Peyer's patch (tissue), 4 donors: ENCODE measurements around the gene GPD1L. TPM values are rescaled to one million over a fixed set of nuclear protein-coding genes. Genes with fewer than 3 reads are reported as not detected.

Source experiments
- DNase-seq, 3 donors: peaks; one replicate each; pipeline ENCODE4 v3.0.0-alpha.2; 2017 to 2019
- H3K27ac ChIP-seq, 4 donors: fragments of 200-600 bp; sonication (generic); one replicate each; pipeline ENCODE4 v1.5.1; 2016 to 2019
- H3K27me3 ChIP-seq, 2 donors: fragments of 200-600 bp; sonication (generic); one replicate each; pipeline ENCODE4 v1.5.1; 2019
- H3K36me3 ChIP-seq, 3 donors: fragments of 200-600 bp; sonication (generic); one replicate each; pipeline ENCODE4 v1.5.1; 2016 to 2019
- H3K4me1 ChIP-seq, 4 donors: fragments of 200-600 bp; sonication (generic); one replicate each; pipeline ENCODE4 v1.5.1; 2016 to 2019
- H3K4me3 ChIP-seq, 4 donors: fragments of 200-600 bp; sonication (generic); 1 replicate in 3 of 4; 2 replicates in 1 of 4; pipeline ENCODE4 v1.5.1; 2016 to 2019; ENCODE audit warnings: mild to moderate bottlenecking in 1 of 4
- H3K9me3 ChIP-seq, 4 donors: fragments of 200-600 bp; sonication (generic); one replicate each; pipeline ENCODE4 v1.5.1; 2016 to 2019; ENCODE audit warnings: mild to moderate bottlenecking in 1 of 4
- POLR2A ChIP-seq, 2 donors: fragments of 450-650 bp; IDR thresholded peaks; one replicate each; pipeline ENCODE4 v1.5.1; 2017; ENCODE audit warnings: antibody characterized with exemption in 2 of 2, mild to moderate bottlenecking in 2 of 2, moderate library complexity in 2 of 2
- total RNA-seq, 4 donors: library from RNA; depleted of rRNA; stranded (reverse); fragments of >200 nt; gene quantifications; one replicate each; pipeline ENCODE4 v1.1.0, GENCODE V29; 2016
- TF ChIP-seq, protein P1 (sequence below), 6 experiments: fragments of 450-650 bp in 4 of 6; fragments of 200-600 bp in 2 of 6; sonication (generic) in 1 of 6; IDR thresholded peaks; one replicate each; pipeline ENCODE4 v1.5.1; 2017 to 2019; ENCODE audit warnings: antibody characterized with exemption in 6 of 6, mild to moderate bottlenecking in 3 of 6, moderate library complexity in 1 of 6

GPD1L gene
- total RNA-seq, 4 donors from 2014 or later, result 54.6 to 157 (median 80.6) TPM

DNA sequence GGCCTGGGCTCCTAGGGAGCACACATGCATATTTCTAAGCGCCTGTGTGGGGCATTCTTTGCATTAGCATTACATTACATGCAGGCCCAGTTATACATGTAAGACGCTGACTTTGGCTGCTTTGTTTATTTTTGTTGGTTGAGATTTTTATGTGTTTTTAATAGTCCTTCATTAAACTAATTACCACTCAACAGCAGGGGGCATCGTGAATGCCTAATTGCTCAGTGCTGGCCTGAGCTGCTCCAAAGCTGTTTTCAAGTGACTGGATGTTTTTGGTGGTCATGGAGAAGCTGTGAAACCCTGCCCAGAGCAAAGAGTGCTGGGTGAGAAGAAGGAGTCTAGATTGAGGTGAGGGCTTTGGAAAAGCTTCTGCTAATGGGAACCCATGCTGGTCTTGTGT is 41.5 kb downstream of the GPD1L start:
- H3K9me3 ChIP-seq, result no peaks in the 10 kb centered on the region
- no peak overlapping the region for H3K27ac ChIP-seq
- H3K4me3 ChIP-seq, result no peak overlapping the region
- H3K36me3 ChIP-seq, result peaks cover 0 to 70% (median 0%) of the 10 kb centered on the region in 3 donors
- DNase-seq, result no peak
- no peaks in the 10 kb centered on the region for H3K27me3 ChIP-seq
- TF ChIP-seq, protein P1, sequence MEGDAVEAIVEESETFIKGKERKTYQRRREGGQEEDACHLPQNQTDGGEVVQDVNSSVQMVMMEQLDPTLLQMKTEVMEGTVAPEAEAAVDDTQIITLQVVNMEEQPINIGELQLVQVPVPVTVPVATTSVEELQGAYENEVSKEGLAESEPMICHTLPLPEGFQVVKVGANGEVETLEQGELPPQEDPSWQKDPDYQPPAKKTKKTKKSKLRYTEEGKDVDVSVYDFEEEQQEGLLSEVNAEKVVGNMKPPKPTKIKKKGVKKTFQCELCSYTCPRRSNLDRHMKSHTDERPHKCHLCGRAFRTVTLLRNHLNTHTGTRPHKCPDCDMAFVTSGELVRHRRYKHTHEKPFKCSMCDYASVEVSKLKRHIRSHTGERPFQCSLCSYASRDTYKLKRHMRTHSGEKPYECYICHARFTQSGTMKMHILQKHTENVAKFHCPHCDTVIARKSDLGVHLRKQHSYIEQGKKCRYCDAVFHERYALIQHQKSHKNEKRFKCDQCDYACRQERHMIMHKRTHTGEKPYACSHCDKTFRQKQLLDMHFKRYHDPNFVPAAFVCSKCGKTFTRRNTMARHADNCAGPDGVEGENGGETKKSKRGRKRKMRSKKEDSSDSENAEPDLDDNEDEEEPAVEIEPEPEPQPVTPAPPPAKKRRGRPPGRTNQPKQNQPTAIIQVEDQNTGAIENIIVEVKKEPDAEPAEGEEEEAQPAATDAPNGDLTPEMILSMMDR (IDR thresholded peaks at IDR 0.05), result no peak
- TF ChIP-seq POLR2A (IDR thresholded peaks at IDR 0.05), result no peak
- no peaks in the 10 kb centered on the region for H3K4me1 ChIP-seq

DNA sequence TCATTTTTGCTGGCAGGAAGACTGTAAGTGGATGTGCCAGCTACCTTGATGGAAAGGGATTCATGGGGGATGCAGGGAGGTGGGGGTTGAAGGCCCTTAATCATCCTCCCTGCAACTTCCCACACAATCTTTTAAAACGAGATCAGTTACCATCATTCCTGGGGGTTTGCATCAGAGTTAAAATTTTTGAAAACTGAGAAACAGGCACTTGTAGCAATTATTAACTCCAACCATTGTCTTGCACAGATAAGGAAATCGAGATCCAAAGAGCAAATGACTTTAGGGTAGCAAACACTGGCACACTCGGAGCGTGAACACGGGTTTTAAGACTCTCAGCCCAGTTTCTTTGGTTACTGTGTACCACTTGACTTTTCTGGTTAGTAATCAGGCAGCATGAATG is 41.9 kb downstream of the GPD1L start:
- Histone ChIP-seq H3K9me3 (no peaks in the 10 kb centered on the region), H3K4me3 (no peak overlapping the region), H3K36me3 (peaks cover 0 to 74% (median 0%) of the 10 kb centered on the region in 3 donors), H3K4me1 (no peaks in the 10 kb centered on the region), H3K27ac (no peak overlapping the region), H3K27me3 (no peaks in the 10 kb centered on the region)
- DNase-seq, result no peak
- no peak for TF ChIP-seq POLR2A (IDR thresholded peaks at IDR 0.05)
- TF ChIP-seq, protein P1 (IDR thresholded peaks at IDR 0.05), result no peak

DNA sequence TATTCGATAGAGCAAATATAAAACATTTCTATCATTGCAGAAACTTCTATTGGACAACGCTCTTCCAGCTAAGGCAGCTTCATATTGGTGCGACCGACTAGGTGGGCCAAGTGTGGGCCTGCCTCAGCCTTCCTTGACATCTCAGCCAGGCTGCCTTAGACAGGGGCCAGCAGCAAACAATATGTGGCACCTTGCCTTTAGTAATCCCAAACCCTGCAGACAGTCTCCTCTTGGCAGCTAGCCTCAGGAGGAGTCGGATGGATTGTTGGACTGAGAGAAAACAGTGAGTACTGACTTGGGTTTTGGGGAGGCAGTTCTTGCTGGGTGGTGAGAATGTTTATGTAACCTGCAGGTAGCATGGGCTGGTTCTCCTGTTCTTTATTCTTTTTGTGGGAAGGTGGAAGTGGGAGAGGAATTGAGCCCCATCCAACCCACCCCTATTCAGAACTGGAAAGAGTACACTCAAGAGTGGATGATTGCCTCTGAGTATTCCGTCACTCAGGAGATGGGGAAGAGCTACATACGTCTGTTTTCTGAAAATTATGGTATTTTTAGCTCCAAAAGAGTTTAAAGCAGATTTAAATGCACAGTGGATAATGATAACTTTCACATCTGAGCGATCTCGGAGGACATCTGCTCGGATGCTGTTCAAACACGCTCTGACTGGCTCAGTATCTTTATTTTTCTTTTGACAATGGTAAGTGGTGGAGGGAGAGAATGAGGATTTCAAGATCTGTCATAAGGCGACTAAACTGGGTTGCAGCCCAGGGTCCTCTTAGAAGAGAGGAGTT is 47.2 kb downstream of the GPD1L start:
- peaks cover 0 to 91% (median 0%) of the 10 kb centered on the region in 3 donors for H3K36me3 ChIP-seq
- DNase-seq, result no peak
- H3K27me3 ChIP-seq, result no peaks in the 10 kb centered on the region
- H3K4me1 ChIP-seq, result no peaks in the 10 kb centered on the region
- no peaks in the 10 kb centered on the region for H3K9me3 ChIP-seq
- TF ChIP-seq, protein P1 (IDR thresholded peaks at IDR 0.05), result no peak
- TF ChIP-seq POLR2A (IDR thresholded peaks at IDR 0.05), result no peak
- no peak overlapping the region for H3K4me3 ChIP-seq
- H3K27ac ChIP-seq, result no peak overlapping the region

- no peaks in the 10 kb centered on the region for H3K27me3 ChIP-seq
- peaks cover 0 to 91% (median 0%) of the 10 kb centered on the region in 3 donors for H3K36me3 ChIP-seq
- no peak for DNase-seq
- no peaks in the 10 kb centered on the region for H3K9me3 ChIP-seq
- no peak overlapping the region for H3K4me3 ChIP-seq
- TF ChIP-seq POLR2A (IDR thresholded peaks at IDR 0.05), result no peak
- TF ChIP-seq, protein P1 (IDR thresholded peaks at IDR 0.05), result no peak
- no peak overlapping the region for H3K27ac ChIP-seq
- no peaks in the 10 kb centered on the region for H3K4me1 ChIP-seq
Measured at GRCh38 chr3:32154205-32154579, 47.8 kb downstream of the GPD1L start.

- no peak overlapping the region for H3K4me3 ChIP-seq
- no peak for DNase-seq
- no peak overlapping the region for H3K27ac ChIP-seq
- no peak for TF ChIP-seq POLR2A (IDR thresholded peaks at IDR 0.05)
- TF ChIP-seq, protein P1 (IDR thresholded peaks at IDR 0.05), result no peak
- no peaks in the 10 kb centered on the region for H3K27me3 ChIP-seq
- H3K4me1 ChIP-seq, result no peaks in the 10 kb centered on the region
- H3K36me3 ChIP-seq, result peaks cover 0 to 89% (median 0%) of the 10 kb centered on the region in 3 donors
- H3K9me3 ChIP-seq, result no peaks in the 10 kb centered on the region
Measured at GRCh38 chr3:32155117-32155516, 48.7 kb downstream of the GPD1L start.
